HG03354 (cell line): ENCODE data around the gene SALL4.
"Not testable (repeated sequence)": the region's sequence is repeated elsewhere in the genome, so short reads cannot be mapped to it uniquely, and the experiment has no call there.

ENCODE experiments used
- ATAC-seq: cut with Tn5 transposase; IDR thresholded peaks from one replicate; pipeline ENCODE4 v1.9.1; 2021; ENCODE audit warnings: mild to moderate bottlenecking; ENCODE audit not compliant: unreplicated experiment, poor library complexity, severe bottlenecking

Gene SALL4

DNA sequence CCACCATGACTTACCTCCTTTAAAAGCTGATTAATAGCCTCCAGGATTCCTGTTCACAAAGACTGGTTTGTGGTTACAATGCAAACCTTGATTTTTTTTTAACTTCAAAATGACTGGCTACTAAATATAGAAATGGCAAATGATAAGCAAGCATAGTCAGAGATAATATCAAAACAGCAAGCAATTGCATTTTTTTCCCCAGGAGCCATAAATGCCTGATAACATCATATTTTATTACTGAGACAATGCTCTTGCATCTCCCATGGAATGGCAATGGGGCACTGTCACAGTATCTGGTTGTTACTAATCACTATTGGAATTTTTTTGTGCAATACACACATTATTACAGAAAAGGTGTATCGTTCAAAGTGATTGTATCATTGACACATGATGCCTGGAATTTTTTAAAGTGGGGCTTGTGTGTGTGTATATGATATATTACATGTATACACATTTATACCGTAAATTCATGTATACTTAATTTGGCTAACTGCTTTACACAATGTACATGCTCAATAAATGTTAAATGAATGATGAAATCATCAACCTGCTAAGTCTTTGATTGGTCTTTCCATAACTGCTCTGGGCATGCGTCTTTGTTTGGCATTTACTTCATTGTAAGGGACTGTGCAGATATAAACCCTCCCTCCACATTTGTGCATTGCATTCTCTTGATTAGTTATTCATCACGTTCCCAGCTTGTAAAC lies 980 bp upstream of the SALL4 start:
- ATAC-seq = no peak

GRCh38 chr20:51801823-51802123 lies 548 bp downstream of the SALL4 start:
- ATAC-seq = no peak

GRCh38 chr20:51801122-51801822 lies 1.0 kb downstream of the SALL4 start:
- no peak for ATAC-seq

GRCh38 chr20:51800872-51801121 lies 1.5 kb downstream of the SALL4 start:
- ATAC-seq = no peak

GRCh38 chr20:51800060-51800871 lies 2.1 kb downstream of the SALL4 start:
- no peak for ATAC-seq

DNA sequence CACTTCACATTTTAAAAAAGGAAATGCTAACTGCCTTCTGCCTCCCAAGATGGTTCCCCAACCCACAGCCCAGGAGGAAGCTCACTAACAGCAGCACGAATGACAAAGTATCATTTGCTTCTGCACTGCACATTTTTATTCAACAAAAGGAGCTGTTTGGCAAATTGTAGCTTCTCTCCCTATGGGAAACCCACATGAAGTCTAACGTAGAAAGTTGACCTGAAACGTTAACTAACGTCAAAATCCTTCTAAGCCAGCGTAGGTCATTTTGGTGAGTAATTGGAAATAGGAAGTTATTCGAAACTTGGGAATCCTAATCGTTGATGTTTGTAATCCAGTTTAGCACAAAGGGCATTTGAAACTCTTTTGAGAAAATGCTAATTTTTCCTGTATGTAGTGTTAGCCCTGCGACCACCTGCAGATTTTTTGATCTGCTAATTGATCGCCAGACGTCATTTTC lies 2.9 kb downstream of the SALL4 start:
- ATAC-seq = no peak

DNA sequence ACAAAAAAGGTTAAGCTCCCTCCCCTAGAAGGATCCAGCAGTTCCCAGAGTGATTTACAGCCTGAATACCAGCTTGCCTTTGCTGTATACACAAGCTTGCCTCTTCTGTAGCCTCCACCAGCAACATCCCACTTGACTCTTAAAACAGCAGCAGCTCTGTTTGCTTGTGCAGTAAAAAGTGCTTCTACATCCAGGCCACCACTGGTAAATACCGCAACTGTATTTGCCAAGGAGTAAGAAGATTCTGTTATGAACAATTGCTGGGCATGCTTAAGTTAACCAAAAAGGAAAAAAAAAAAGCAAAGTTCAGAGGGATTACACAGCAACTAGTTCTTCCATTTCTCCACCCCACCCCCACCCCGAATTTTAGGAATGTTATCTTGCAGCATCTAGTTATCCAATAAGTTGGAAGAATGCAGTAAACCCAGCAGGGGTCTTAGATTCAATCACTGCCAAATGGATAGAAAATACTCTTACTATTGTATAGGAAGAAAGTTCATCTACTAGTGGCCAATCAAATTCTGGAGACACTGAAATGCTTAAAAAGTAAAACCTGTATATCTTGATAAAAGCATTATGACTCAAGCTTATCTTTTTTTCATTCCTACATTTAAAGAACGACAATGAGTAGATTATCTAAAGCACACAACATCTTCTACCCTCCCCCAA lies 4.8 kb downstream of the SALL4 start:
- no peak for ATAC-seq

- no peak for ATAC-seq
Measured at GRCh38 chr20:51796340-51796739, 6.0 kb downstream of the SALL4 start.

DNA sequence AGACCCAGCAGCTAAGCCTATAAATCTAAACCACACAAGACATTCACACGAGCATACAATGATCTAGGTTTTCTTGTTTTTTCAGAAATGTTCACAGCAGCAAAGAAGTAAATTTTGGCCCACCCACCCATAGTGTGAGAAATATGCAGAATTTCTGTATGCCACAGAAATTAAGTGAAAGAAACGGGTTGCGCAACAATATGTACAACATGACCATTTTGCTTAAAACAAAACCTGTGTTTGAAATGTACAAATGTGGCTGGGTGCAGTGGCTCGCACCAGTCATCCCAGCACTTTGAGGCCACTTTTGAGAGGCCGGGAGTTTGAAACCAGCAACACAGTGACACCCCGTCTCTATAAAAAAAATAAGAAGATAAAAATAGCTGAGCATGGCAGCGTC lies 9.4 kb downstream of the SALL4 start:
- no peak for ATAC-seq

DNA sequence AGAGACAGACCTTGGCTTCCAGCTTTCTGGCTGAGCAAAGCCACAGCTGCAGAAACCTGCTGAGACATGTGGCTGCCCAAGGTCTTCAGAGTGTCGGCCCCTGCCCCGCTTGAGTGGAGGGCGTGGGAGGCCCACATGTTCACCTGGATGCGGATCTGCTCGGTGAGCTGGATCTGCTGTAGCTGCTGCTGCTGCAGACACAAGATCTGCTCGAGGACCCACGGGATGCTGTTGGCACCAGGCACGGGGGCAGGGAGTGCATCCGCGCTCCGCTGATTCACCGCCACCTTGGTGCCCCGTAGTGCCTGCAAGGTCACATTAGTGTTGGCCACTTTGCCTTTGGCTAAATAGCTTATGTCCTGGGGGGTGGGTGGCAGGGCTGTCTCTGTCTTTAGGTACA lies 10.7 kb downstream of the SALL4 start:
- ATAC-seq = no peak

GRCh38 chr20:51790256-51790655 lies 12.1 kb downstream of the SALL4 start:
- ATAC-seq = no peak

GRCh38 chr20:51789434-51789833 lies 12.9 kb downstream of the SALL4 start:
- ATAC-seq = no peak

DNA sequence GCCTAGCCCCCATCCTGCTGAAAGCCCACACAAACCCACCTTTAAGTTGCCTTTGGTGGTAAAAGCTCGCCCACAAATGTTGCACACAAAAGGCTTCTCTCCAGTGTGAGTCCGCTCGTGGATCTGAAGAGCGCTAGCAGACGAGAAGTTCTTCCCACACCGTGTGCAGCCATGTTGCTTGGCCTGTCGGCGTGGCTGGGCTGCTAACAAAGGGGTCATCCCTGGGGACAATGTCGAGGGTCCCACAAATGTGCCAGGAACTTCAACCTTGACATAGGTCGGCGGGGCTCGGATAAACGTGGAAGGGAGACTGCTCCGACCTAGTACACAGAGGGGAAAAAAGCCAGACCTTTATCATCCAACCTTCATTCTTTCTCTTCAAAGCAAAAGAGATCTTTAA lies 13.5 kb downstream of the SALL4 start:
- no peak for ATAC-seq

DNA sequence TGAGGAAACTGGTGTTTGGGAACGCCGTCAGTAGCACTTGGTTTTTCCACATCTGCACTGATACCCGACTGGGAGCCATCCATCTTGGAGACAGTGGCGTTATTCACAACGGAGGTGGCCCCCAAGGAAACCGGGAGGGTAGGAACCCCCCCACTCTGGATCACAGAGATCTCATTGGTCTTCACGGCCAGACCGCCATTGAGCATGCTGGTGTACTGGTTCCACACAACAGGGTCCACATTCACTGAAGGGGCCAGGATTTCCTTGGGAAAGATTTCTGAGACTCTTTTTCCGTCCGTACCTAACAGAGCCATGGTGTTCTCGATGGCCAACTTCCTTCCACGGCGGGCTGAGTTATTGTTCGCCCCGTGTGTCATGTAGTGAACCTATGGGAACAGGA lies 18.0 kb downstream of the SALL4 start:
- ATAC-seq = no peak

DNA sequence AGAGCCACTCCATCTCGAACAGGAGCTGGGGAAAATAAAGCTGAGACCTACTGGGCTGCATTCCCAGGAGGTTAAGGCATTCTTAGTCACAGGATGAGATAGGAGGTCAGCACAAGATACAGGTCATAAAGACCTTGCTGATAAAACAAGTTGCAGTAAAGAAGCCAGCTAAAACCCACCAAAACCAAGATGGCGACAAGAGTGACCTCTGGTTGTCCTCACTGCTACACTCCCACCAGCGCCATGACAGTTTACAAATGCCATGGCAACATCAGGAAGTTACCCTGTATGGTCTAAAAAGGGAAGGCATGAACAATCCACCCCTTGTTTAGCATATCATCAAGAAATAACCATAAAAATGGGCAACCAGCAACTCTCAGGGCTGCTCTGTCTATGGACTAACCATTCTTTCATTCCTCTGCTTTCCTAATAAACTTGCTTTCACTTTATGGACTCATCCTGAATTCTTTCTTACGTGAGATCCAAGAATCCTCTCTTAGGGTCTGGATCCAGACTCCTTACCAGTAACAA lies 24.0 kb downstream of the SALL4 start:
- not testable (repeated sequence) for ATAC-seq

- no peak for ATAC-seq
Measured at GRCh38 chr20:51775241-51775640, 27.1 kb downstream of the SALL4 start.

GRCh38 chr20:51772236-51772635 lies 30.1 kb downstream of the SALL4 start:
- ATAC-seq = no peak

DNA sequence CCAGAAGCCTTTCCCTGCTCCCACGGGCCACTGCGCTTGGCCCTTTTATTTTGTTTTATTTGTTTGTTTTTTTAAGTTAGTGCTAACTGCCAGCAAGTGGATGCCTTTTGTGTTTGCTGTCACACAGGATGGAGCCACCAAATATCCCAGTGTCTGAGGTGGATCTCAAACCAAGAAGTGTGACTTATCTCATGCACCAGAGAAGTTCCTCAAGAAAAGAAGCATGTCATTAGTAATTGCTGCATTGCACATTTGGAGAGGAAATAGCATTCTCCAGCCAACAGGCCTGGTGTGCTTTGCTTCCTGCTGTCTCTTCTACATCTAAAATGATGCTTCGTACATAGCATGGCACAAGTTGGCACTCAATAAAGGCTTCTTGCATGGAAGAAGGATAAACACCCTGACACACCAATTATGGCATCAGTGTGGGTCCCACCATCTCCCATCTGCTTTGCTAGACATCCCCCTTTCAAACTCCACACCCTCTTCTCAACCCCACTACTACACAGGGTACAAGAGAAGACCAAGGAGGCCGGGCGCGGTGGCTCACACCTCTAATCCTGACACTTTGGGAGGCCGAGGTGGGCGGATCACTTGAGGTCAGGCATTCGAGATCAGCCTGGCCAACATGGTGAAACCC lies 32.2 kb downstream of the SALL4 start:
- ATAC-seq = no peak

DNA sequence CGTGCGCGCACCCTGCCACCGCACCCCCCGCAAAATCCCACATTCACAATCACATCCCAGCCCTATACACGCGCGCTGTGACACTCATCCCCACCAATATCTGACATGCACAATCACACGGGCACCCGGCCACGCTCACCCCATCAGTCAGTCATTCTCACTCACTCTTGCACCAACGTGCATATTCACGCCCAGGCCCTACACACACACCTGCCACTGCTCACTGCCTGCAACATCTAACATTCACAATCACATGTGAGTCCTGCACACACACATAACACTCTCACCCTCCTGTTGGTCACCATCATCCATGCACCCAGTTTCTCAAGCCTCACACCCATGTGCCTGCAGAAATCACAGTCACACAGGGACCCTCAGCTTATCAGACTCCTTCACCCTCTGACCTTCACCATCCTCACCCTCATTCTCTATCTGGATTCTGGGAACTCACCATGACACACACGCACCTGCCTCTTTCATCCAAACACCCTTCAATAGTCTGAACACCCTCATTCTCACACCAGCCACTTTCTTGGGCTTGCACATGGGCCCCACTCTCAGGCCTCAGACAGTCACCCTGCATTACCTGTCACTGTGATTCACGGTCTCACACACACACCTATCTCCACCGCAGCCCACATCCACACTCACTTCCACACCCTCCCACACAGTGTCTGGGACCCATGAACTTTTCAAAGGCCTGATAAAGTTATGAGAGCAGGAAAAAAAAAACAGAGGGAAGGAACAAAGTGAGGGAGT lies 33.4 kb downstream of the SALL4 start:
- ATAC-seq = no peak
